D721Med (cell line): ENCODE results near the gene CDKN2B.

Experiments
- DNase-seq: peaks from one replicate; pipeline ENCODE4 v3.0.0; 2011; ENCODE audit warnings: low spot score; ENCODE audit not compliant: insufficient read length
- FAIRE-seq: peaks from 2 replicates; lab custom pipeline; 2011; peaks lifted over from hg19 to GRCh38; lab: Jason Lieb, UNC
- TF ChIP-seq, protein P1 (sequence below): IDR thresholded peaks from 2 replicates; pipeline ENCODE4 v1.5.1; 2012; ENCODE audit warnings: mild to moderate bottlenecking, control low read depth; ENCODE audit not compliant: insufficient read depth; ENCODE audit errors: missing control alignments

The CDKN2B gene

DNA sequence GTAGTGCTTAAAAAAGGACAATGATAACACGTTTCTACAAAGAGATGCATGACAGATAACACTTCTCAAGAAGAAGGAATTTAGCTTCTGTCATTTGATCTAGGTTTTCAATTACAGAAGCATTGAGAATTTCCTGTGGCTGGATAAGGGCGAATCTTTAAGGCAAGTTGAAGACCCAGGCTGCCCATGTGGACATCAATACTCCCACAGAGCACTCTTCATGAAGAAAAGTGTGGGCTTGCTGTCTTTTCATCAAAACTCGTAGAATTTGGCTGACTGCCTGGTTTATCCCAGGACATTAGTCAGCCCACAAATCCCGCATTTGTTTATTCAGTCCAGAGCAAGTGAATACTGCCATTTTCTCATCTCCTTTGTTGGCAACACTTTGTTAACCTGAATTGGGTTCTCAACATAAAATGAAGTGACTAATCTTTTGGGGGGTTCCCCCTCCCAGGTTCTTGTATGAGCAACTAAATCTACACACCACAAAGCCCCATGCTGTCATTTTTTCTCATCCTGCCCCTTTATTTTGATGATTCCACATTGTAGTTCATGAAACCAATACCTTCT, 43.4 kb upstream of the CDKN2B start:
- no peak for DNase-seq
- TF ChIP-seq, protein P1, sequence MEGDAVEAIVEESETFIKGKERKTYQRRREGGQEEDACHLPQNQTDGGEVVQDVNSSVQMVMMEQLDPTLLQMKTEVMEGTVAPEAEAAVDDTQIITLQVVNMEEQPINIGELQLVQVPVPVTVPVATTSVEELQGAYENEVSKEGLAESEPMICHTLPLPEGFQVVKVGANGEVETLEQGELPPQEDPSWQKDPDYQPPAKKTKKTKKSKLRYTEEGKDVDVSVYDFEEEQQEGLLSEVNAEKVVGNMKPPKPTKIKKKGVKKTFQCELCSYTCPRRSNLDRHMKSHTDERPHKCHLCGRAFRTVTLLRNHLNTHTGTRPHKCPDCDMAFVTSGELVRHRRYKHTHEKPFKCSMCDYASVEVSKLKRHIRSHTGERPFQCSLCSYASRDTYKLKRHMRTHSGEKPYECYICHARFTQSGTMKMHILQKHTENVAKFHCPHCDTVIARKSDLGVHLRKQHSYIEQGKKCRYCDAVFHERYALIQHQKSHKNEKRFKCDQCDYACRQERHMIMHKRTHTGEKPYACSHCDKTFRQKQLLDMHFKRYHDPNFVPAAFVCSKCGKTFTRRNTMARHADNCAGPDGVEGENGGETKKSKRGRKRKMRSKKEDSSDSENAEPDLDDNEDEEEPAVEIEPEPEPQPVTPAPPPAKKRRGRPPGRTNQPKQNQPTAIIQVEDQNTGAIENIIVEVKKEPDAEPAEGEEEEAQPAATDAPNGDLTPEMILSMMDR, result no peak

DNA sequence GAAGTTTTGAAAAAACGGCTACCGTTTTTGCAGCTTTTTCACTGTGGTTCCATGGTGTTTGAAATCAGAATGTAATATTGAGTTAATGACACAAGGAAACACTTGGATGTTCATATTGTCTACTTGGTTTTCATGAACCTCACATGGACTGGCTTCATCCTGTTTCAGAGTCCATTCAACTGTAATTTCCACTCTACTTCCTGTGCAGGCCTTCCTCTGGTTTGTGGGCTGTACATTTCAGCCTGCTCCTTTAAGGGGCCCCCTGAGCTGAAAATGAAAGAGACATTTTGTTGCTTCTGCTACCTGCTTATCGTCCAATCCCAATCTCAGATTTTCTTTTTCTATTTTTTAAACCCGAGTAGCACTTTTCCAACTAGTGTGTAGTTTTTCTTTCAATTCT, 41.8 kb upstream of the CDKN2B start:
- TF ChIP-seq, protein P1, result no peak
- FAIRE-seq (no peak), DNase-seq (no peak)

More for the DNA sequence above, 43.4 kb upstream of the CDKN2B start:
- no peak for FAIRE-seq

DNA sequence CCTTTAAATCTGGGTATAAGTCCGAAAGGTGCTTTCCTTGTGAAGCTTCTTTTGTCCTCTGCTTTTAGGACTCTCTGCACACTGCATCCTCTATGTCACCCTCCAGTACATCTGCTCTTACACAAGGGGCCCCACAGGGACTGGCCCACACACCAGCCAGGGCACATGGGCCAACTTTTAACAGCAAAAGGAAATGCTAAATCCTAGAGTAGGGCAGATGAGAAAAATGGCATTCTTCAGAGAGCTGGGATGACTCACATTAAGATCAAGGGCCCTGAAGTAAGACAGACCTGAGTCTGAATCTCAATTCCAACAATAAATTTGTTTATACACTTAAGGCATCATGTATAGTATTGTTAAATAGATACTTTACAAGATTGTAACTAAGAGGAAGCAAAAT, 40.3 kb upstream of the CDKN2B start:
- no peak for DNase-seq
- TF ChIP-seq, protein P1, result no peak
- no peak for FAIRE-seq

DNA sequence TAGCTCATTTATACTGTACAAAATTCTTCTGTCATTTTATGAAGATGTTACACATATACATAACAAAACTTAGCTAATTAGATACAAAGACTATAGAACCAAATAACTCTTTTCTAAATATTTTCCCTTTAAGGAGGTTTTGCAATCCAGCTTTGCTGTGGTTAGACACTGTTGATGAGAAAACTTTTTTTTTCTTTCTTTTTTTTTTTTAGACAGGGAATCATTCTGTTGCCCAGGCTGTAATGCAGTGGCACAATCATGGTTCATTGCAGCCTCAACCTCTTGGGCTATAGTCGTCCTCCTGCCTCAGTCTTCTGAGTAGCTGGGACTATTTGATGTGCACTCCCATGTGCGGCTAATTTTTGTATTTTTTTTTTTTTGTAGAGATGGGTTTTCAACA, 38.5 kb upstream of the CDKN2B start:
- FAIRE-seq (no peak), DNase-seq (no peak)
- TF ChIP-seq, protein P1, result no peak

DNA sequence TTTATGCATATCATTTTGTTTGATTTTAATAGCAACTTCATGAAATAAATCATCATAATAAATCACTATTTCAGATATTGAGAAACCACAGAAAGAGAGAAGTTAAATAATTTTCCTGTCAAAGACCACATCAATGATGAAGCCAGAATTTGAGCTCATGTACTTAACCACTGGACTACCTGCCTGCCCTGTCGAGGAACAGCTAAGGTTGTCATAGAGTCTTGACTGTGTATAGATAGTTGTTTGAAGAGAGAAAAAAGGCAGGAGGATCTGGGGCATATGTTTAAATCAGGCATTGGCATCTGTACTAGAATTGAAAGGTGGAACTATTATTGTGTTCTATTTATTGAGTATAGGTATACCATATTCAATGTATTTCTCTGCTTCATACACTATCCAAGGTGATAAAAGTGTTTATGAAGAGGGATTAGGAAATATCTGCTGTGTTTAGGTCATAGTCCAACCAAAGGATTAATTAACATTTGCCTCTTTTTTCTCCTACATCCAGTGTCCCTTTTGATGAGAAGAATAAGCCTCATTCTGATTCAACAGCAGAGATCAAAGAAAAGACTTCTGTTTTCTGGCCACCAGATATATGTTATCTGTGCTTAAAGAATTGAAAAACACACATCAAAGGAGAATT, 37.3 kb upstream of the CDKN2B start:
- DNase-seq, result no peak
- TF ChIP-seq, protein P1, result no peak
- FAIRE-seq, result no peak

DNA sequence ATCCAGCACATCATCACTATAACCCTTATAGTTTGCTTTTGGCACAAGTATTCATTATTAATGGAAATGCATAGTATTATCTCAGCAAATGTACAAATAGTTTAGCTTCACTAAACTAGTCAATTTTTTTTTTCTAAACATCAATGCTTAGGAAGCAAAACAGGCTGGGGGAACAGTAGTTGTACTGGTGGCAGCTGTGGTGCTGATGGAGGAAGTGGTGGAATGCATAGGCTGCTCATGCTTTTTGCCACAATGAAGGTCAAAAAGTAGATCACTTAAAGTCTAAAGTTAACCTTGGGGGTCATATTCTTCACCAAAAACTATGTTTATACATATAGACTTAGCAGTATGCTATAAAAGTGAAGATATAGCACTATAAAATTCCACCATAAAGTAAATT, 36.3 kb upstream of the CDKN2B start:
- FAIRE-seq (no peak), DNase-seq (no peak)
- TF ChIP-seq, protein P1, result no peak

DNA sequence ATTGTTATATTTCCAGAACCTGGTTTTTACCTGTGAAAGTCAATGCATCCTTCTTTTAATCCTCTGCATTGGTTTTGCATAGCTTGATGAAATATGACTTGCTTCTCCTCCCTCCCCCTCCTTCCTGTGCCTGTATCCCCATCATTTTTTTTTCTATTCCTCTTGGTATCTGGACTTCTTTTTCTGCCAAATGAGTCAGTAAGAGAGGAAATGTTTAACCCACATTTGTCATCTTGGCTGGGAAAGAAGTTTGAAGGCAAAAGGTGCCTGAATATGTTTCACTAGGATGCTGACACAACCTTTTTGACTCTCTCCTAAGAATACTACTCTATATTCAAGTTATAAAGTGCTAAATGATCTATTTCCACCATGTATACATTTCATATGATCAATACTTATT, 35.5 kb upstream of the CDKN2B start:
- DNase-seq (no peak), FAIRE-seq (no peak)
- TF ChIP-seq, protein P1, result no peak
